Adrenal gland (tissue), 12 donors: ENCODE results near the gene TMC1. TPM values are rescaled to one million over a fixed set of nuclear protein-coding genes. Genes with fewer than 3 reads are reported as not detected.
"Not testable (repeated sequence)": the region's sequence is repeated elsewhere in the genome, so short reads cannot be mapped to it uniquely, and the experiment has no call there.

Experiments
- DNase-seq, 7 donors: peaks; one replicate each; pipeline ENCODE4 v3.0.0-alpha.2; 2019 to 2020
- H3K27ac ChIP-seq, 5 donors: fragments of 200-600 bp; sonication (generic) in 4 of 5; 1 replicate in 3 of 5; 2 replicates in 2 of 5; pipeline versions ENCODE4 v1.5.1 to v1.8.0; 2016 to 2020; ENCODE audit warnings: mild to moderate bottlenecking in 1 of 5
- H3K27me3 ChIP-seq: fragments of 200-600 bp; 2 replicates; pipeline ENCODE4 v1.8.0; 2021
- H3K36me3 ChIP-seq, 2 donors: fragments of 200-600 bp; replicated peaks in 1 of 2; 1 replicate in 1 of 2; 2 replicates in 1 of 2; pipeline versions ENCODE4 v1.5.1 to v1.8.0; 2018 to 2022
- H3K4me1 ChIP-seq, 2 donors: fragments of 200-600 bp; replicated peaks in 1 of 2; 1 replicate in 1 of 2; 2 replicates in 1 of 2; pipeline versions ENCODE4 v1.5.1 to v1.8.0; 2018 to 2021
- H3K4me3 ChIP-seq, 4 donors: fragments of 200-600 bp; sonication (generic) in 3 of 4; one replicate each; pipeline ENCODE4 v1.5.1; 2016 to 2018
- H3K9me3 ChIP-seq, 3 donors: fragments of 200-600 bp; sonication (generic) in 1 of 3; replicated peaks in 1 of 3; 1 replicate in 2 of 3; 2 replicates in 1 of 3; pipeline versions ENCODE4 v1.5.1 to v1.8.0; 2016 to 2021
- POLR2A ChIP-seq, 2 donors: fragments of 450-650 bp; IDR thresholded peaks; one replicate each; pipeline ENCODE4 v1.6.1; 2017; ENCODE audit warnings: antibody characterized with exemption in 2 of 2, mild to moderate bottlenecking in 2 of 2, moderate library complexity in 1 of 2
- WGBS, 4 donors: extraction: QIAGEN DNeasy Blood & Tissue Kit in 2 of 4; methylation state at CpG; one replicate each; pipeline versions ENCODE4 v1.1.5 to v1.1.7; 2013 to 2017; 5-methylcytosine and 5-hydroxymethylcytosine counted together
- intact Hi-C, 2 donors: fragments of 100-400 bp; cut with DNase I; formaldehyde crosslinking; loops; one replicate each; pipeline versions ENCODE4 v1.14.1 to v1.15.0; 2022 to 2023
- polyA plus RNA-seq, 3 donors: library from polyadenylated mRNA; stranded (reverse); fragments of 200-250 nt in 2 of 3; fragments of 350-450 nt in 1 of 3; fragmentation: Illumina TruSeq in 1 of 3; extraction: RNeasy Lipid Tissue Mini Kit (QIAGEN cat#74804) in 1 of 3; gene quantifications; one replicate each; pipeline ENCODE4 v1.2.3, GENCODE V29; 2013 to 2014
- total RNA-seq, 9 donors: library from RNA; depleted of rRNA in 4 of 9; stranded (reverse); fragments of >200 nt in 4 of 9; fragments of 120-200 nt in 1 of 9; fragmentation: NEBNext Ultra II Directional in 1 of 9; extraction: Animal tissue kit (Norgen Biotek cat#: 25700) in 1 of 9; gene quantifications; one replicate each; pipeline versions ENCODE4 v1.1.0 to v1.2.4, GENCODE V29; 2013 to 2023
- TF ChIP-seq, protein P1 (sequence below), 6 experiments: fragments of 450-650 bp in 4 of 6; fragments of 200-600 bp in 2 of 6; sonication (generic) in 1 of 6; IDR thresholded peaks; 1 replicate in 5 of 6; 2 replicates in 1 of 6; pipeline versions ENCODE4 v1.5.1 to v1.8.0; 2016 to 2021; ENCODE audit warnings: antibody characterized with exemption in 6 of 6, mild to moderate bottlenecking in 2 of 6, moderate library complexity in 1 of 6
- donor health status: healthy with polysubstance abuse.
- donor health status: Bipolar disorder and iron deficiency.
- donor health status: DM: yes; HTN: yes; CAD: no.
- donor health status: DM: no; HTN: no; CAD: no.
- donor health status: DM: no; HTN: no; CAD: no.
- donor health status: DM: yes; HTN: yes; CAD: no.

The TMC1 gene
- total and polyA plus RNA-seq, 12 donors, result 0.22 to 1.5 (median 0.50) TPM; not detected in 7

DNA sequence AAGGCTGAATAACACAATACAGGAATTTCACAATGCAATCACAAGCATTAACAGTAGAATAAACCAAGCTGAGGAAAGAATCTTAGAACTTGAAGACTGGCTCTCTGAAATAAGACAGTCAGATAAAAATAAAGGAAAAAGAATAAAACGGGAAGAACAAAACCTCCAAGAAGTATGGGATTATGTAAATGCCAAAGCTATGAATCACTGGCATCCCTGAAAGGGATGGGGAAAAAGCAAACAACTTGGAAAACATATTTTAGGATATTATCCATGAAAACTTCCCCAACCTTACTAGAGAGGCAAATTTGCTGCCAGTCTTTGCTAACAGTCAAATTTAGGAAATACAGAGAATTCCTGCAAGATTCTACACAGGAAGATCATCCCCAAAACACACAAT, 273.5 kb downstream of the TMC1 start:
- DNase-seq, result no peak
- H3K27ac ChIP-seq, result no peak overlapping the region
- no peaks in the 10 kb centered on the region for H3K27me3 ChIP-seq
- no peaks in the 10 kb centered on the region for H3K36me3 ChIP-seq
- intact Hi-C loops, result no loop called here
- no peak for TF ChIP-seq POLR2A (IDR thresholded peaks at IDR 0.05)
- TF ChIP-seq, protein P1, sequence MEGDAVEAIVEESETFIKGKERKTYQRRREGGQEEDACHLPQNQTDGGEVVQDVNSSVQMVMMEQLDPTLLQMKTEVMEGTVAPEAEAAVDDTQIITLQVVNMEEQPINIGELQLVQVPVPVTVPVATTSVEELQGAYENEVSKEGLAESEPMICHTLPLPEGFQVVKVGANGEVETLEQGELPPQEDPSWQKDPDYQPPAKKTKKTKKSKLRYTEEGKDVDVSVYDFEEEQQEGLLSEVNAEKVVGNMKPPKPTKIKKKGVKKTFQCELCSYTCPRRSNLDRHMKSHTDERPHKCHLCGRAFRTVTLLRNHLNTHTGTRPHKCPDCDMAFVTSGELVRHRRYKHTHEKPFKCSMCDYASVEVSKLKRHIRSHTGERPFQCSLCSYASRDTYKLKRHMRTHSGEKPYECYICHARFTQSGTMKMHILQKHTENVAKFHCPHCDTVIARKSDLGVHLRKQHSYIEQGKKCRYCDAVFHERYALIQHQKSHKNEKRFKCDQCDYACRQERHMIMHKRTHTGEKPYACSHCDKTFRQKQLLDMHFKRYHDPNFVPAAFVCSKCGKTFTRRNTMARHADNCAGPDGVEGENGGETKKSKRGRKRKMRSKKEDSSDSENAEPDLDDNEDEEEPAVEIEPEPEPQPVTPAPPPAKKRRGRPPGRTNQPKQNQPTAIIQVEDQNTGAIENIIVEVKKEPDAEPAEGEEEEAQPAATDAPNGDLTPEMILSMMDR (IDR thresholded peaks at IDR 0.05), result no peak
- no peaks in the 10 kb centered on the region for H3K9me3 ChIP-seq
- H3K4me3 ChIP-seq, result no peak overlapping the region
- no peaks in the 10 kb centered on the region for H3K4me1 ChIP-seq
- WGBS, 4 donors, result 56 to 79% (median 68%) methylated on average over 1 of the region's 1 CpG

DNA sequence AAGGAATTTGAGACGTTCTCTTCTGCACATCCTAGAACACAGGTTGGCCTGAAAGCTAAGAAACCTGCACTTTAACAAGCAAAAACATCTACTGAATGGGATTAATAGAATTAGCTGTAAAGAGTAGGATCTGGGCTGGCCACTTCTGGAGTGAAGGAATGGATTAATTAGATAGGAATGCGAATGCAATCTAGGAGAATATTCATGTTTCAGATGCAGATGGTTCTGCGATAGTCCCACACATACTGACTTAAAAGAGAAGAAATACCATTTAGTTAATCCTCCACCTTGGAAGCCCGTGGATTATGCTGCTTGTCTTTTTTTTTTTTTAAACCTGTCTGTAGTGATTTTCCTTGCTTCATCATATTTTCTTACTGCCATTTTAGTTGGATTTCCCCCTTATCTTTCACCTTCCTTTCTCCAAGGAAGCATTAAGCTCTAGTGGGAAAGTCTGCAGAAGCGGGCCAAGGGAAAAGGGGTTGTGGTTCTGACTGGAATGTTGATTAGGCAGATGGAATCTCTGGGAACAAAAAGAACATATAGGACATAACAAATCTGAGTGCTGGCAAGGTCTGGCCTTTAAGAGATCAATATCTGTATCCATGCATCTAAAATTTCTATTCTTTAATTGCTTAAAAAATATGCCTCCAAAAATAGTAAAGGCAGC, 279.1 kb downstream of the TMC1 start:
- Histone ChIP-seq H3K9me3 (no peaks in the 10 kb centered on the region), H3K36me3 (no peaks in the 10 kb centered on the region), H3K27me3 (no peaks in the 10 kb centered on the region), H3K4me3 (no peak overlapping the region), H3K27ac (no peak overlapping the region), H3K4me1 (no peaks in the 10 kb centered on the region)
- intact Hi-C loops, result no loop called here
- WGBS, 4 donors, result 71 to 77% (median 76%) methylated on average over 5 of the region's 5 CpGs
- TF ChIP-seq, protein P1 (IDR thresholded peaks at IDR 0.05), result no peak
- no peak for TF ChIP-seq POLR2A (IDR thresholded peaks at IDR 0.05)
- no peak for DNase-seq

GRCh38 chr9:72805238-72805637, 283.8 kb downstream of the TMC1 start:
- no peaks in the 10 kb centered on the region for H3K27me3 ChIP-seq
- no peak overlapping the region for H3K27ac ChIP-seq
- H3K36me3 ChIP-seq, result no peaks in the 10 kb centered on the region
- H3K4me1 ChIP-seq, result no peaks in the 10 kb centered on the region
- DNase-seq, result no peak
- no peak overlapping the region for H3K4me3 ChIP-seq
- WGBS, 4 donors, result 71 to 94% (median 87%) methylated on average over 1 of the region's 1 CpG
- intact Hi-C loops, result no loop called here
- TF ChIP-seq, protein P1 (IDR thresholded peaks at IDR 0.05), result no peak
- TF ChIP-seq POLR2A (IDR thresholded peaks at IDR 0.05), result no peak
- no peaks in the 10 kb centered on the region for H3K9me3 ChIP-seq

DNA sequence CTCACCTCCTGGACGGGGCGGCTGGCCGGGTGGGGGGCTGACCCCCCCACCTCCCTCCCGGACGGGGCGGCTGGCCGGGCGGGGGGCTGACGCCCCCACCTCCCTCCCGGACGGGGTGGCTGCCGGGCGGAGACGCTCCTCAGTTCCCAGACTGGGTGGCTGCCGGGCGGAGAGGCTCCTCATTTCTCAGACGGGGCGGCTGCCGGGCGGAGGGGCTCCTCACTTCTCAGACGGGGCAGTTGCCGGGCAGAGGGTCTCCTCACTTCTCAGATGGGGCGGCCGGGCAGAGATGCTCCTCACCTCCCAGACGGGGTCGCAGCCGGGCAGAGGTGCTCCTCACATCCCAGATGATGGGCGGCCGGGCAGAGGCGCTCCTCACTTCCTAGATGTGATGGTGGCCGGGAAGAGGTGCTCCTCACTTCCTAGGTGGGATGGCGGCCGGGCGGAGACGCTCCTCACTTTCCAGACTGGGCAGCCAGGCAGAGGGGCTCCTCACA, 285.0 kb downstream of the TMC1 start:
- H3K4me1 ChIP-seq, H3K36me3 ChIP-seq, H3K27me3 ChIP-seq, intact Hi-C loops, H3K27ac ChIP-seq, H3K4me3 ChIP-seq, DNase-seq, H3K9me3 ChIP-seq: not testable (repeated sequence)
- 91 to 98% (median 95%) methylated on average over 10 to 29 of the region's 35 CpGs; no CpG with 5 or more reads in 1 of the 4 donors for WGBS, 4 donors
